ENCODE measurements around the gene KRT84. TPM values are rescaled to one million over a fixed set of nuclear protein-coding genes. Genes with fewer than 3 reads are reported as not detected.

The KRT84 gene
- total and polyA plus RNA-seq, 2 of the 4 experiments (the other 2 are of a cell fraction): not detected

- no peak for TF ChIP-seq POLR2A (IDR thresholded peaks at IDR 0.05; ENCODE audit: low read depth, low read length)
Observed at GRCh38 chr12:52327830-52328500, 57.5 kb downstream of the KRT84 start (continued).

Other genes starting within 250 kb of the KRT84 start
- gene KRT80, start 193.6 kb downstream of the KRT84 start, total RNA-seq (2012; rRNA removed): 0.54 and 0.56 TPM in 2 replicates
- gene KRT80, start 193.6 kb downstream of the KRT84 start, polyA plus RNA-seq (2012; rRNA removed): 3.4 TPM in 2 replicates
- 0.54 and 1.4 TPM in 2 replicates for gene KRT7, start 152.4 kb downstream of the KRT84 start, total RNA-seq (2012; rRNA removed)
- 1.4 and 1.7 TPM in 2 replicates for gene KRT7, start 152.4 kb downstream of the KRT84 start, polyA plus RNA-seq (2012; rRNA removed)
- not detected in 2 replicates for gene KRT86, start 111.0 kb downstream of the KRT84 start, total RNA-seq (2012; rRNA removed)
- 0.06 TPM in 1 of 2 replicates, not detected in the other for gene KRT86, start 111.0 kb downstream of the KRT84 start, polyA plus RNA-seq (2012; rRNA removed)
- under 0.01 TPM in 2 replicates for gene KRT81, start 94.1 kb downstream of the KRT84 start, total RNA-seq (2012; rRNA removed)
- 0.05 and 0.29 TPM in 2 replicates for gene KRT81, start 94.1 kb downstream of the KRT84 start, polyA plus RNA-seq (2012; rRNA removed)
- gene KRT83, start 64.3 kb downstream of the KRT84 start, total RNA-seq (2012; rRNA removed): not detected in 2 replicates
- gene KRT83, start 64.3 kb downstream of the KRT84 start, polyA plus RNA-seq (2012; rRNA removed): not detected in 2 replicates
- not detected in 2 replicates for gene KRT85, start 18.2 kb downstream of the KRT84 start, total RNA-seq (2012; rRNA removed)
- gene KRT85, start 18.2 kb downstream of the KRT84 start, polyA plus RNA-seq (2012; rRNA removed): not detected in 2 replicates
- gene KRT82, start 20.7 kb upstream of the KRT84 start, total RNA-seq (2012; rRNA removed): not detected in 2 replicates
- gene KRT82, start 20.7 kb upstream of the KRT84 start, polyA plus RNA-seq (2012; rRNA removed): not detected in 2 replicates
- not detected in 2 replicates for gene KRT75, start 48.7 kb upstream of the KRT84 start, total RNA-seq (2012; rRNA removed)
- not detected in 2 replicates for gene KRT75, start 48.7 kb upstream of the KRT84 start, polyA plus RNA-seq (2012; rRNA removed)
- not detected in 2 replicates for gene KRT6B, start 66.5 kb upstream of the KRT84 start, total RNA-seq (2012; rRNA removed)
- not detected in 2 replicates for gene KRT6B, start 66.5 kb upstream of the KRT84 start, polyA plus RNA-seq (2012; rRNA removed)
- gene KRT6C, start 88.2 kb upstream of the KRT84 start, total RNA-seq (2012; rRNA removed): not detected in 2 replicates
- not detected in 2 replicates for gene KRT6C, start 88.2 kb upstream of the KRT84 start, polyA plus RNA-seq (2012; rRNA removed)
- gene KRT6A, start 107.6 kb upstream of the KRT84 start, total RNA-seq (2012; rRNA removed): not detected in 2 replicates
- gene KRT6A, start 107.6 kb upstream of the KRT84 start, polyA plus RNA-seq (2012; rRNA removed): not detected in 2 replicates
- not detected in 2 replicates for gene KRT5, start 134.7 kb upstream of the KRT84 start, total RNA-seq (2012; rRNA removed)
- gene KRT5, start 134.7 kb upstream of the KRT84 start, polyA plus RNA-seq (2012; rRNA removed): not detected in 2 replicates
- gene KRT71, start 167.5 kb upstream of the KRT84 start, total RNA-seq (2012; rRNA removed): not detected in 2 replicates
- gene KRT71, start 167.5 kb upstream of the KRT84 start, polyA plus RNA-seq (2012; rRNA removed): not detected in 2 replicates
- gene KRT74, start 188.2 kb upstream of the KRT84 start, total RNA-seq (2012; rRNA removed): not detected in 2 replicates
- gene KRT74, start 188.2 kb upstream of the KRT84 start, polyA plus RNA-seq (2012; rRNA removed): not detected in 2 replicates
- not detected in 2 replicates for gene KRT72, start 215.8 kb upstream of the KRT84 start, total RNA-seq (2012; rRNA removed)
- not detected in 2 replicates for gene KRT72, start 215.8 kb upstream of the KRT84 start, polyA plus RNA-seq (2012; rRNA removed)
- not detected in 2 replicates for gene KRT73, start 232.9 kb upstream of the KRT84 start, total RNA-seq (2012; rRNA removed)
- gene KRT73, start 232.9 kb upstream of the KRT84 start, polyA plus RNA-seq (2012; rRNA removed): not detected in 2 replicates